ENCODE results near the gene IFIT5. TPM values are rescaled to one million over a fixed set of nuclear protein-coding genes. Genes with fewer than 3 reads are reported as not detected.

The IFIT5 gene
- total RNA-seq, 5 donors from 2014 or later (not counting 1 experiment from before 2014, with no cell fraction given): 12.6 to 20.3 (median 18.5) TPM

- Histone ChIP-seq H3K4me3 (ENCODE audit: control insufficient read depth in 1 of 2, extremely low read depth in 1 of 2, low read length in 1 of 2) (no peak overlapping the region), H3K27ac (ENCODE audit: low read length) (no peak overlapping the region), H3K9me3 (no peaks in the 10 kb centered on the region), H3K36me3 (ENCODE audit: control insufficient read depth in 2 of 2, extremely low read depth in 1 of 2, insufficient read depth in 1 of 2, low read length in 1 of 2) (peaks cover 0 to 18% of the 10 kb centered on the region in 2 donors), H3K4me1 (ENCODE audit: control insufficient read depth in 1 of 2, extremely low read depth in 1 of 2, insufficient read depth in 2 of 2, low read length in 2 of 2) (peaks cover 6 to 27% of the 10 kb centered on the region in 2 experiments), H3K27me3 (replicated peaks in 1 of 2; ENCODE audit: control insufficient read depth in 2 of 2, extremely low read depth in 1 of 2, insufficient read depth in 2 of 2, low read length in 1 of 2) (no peaks in the 10 kb centered on the region)
- Mint-ChIP-seq H3K27me3 (no peaks in the 10 kb centered on the region), H3K4me3 (peak overlapping the region; percentile 17 to 49 (median 34)), H3K27ac (peak overlapping the region; percentile 74 to 80), H3K36me3 (peaks cover 39% of the 10 kb centered on the region), H3K9me3 (no peaks in the 10 kb centered on the region), H3K4me1 (peaks cover 43 to 64% (median 53%) of the 10 kb centered on the region in 3 donors)
- WGBS (ENCODE audit: insufficient coverage): no CpG with 5 or more reads among the region's 3 CpGs
- DNase-seq: peak in 14 of 35 experiments; percentile 5 to 65 (median 21)
- ChIA-PET CTCF (interaction anchor here (0.7 to 1.6 kb wide), 8 partner anchors 9 to 168 kb away, joined by 3 to 9 read pairs (median 4); partner anchors contain the start of genes IFIT2 (in 1 of the 2) and LIPA (in 1 of the 2)), POLR2A (interaction anchor here (0.7 to 1.1 kb wide), 2 partner anchors 84 to 88 kb away, joined by 4 read pairs; no protein-coding TSS in a partner anchor)
- peak in 1 of 4 experiments; percentile 37 for ATAC-seq (replicated peaks in 1 of 4)
These were observed 5.2 kb downstream of the IFIT5 start for GRCh38 chr10:89419548-89419947.

- H3K27ac Mint-ChIP-seq: peak overlapping the region; percentile 66 to 69
- POLR2A ChIA-PET: no interaction called here
- no peak overlapping the region for H3K27ac ChIP-seq (ENCODE audit: low read length)
These were observed 6.7 kb downstream of the IFIT5 start for GRCh38 chr10:89421018-89421476.

GRCh38 chr10:89425000-89425399, 10.6 kb downstream of the IFIT5 start:
- no peak overlapping the region for H3K27ac Mint-ChIP-seq
- CTCF ChIA-PET: no interaction called here
- H3K36me3 ChIP-seq (ENCODE audit: control insufficient read depth in 2 of 2, extremely low read depth in 1 of 2, insufficient read depth in 1 of 2, low read length in 1 of 2): peaks cover 0 to 5% of the 10 kb centered on the region in 2 donors
- no peaks in the 10 kb centered on the region for H3K27me3 Mint-ChIP-seq
- peaks cover 18% of the 10 kb centered on the region for H3K36me3 Mint-ChIP-seq
- peaks cover 7 to 23% (median 15%) of the 10 kb centered on the region in 3 donors for H3K4me1 Mint-ChIP-seq
- H3K4me3 Mint-ChIP-seq: no peak overlapping the region
- no peaks in the 10 kb centered on the region for H3K9me3 ChIP-seq
- H3K27ac ChIP-seq (ENCODE audit: low read length): no peak overlapping the region
- H3K9me3 Mint-ChIP-seq: no peaks in the 10 kb centered on the region
- no CpG with 5 or more reads among the region's 5 CpGs for WGBS (ENCODE audit: insufficient coverage)
- H3K27me3 ChIP-seq (replicated peaks in 1 of 2; ENCODE audit: control insufficient read depth in 2 of 2, extremely low read depth in 1 of 2, insufficient read depth in 2 of 2, low read length in 1 of 2): no peaks in the 10 kb centered on the region
- H3K4me1 ChIP-seq (ENCODE audit: control insufficient read depth in 1 of 2, extremely low read depth in 1 of 2, insufficient read depth in 2 of 2, low read length in 2 of 2): no peaks in the 10 kb centered on the region
- DNase-seq: no peak
- no peak overlapping the region for H3K4me3 ChIP-seq (ENCODE audit: control insufficient read depth in 1 of 2, extremely low read depth in 1 of 2, low read length in 1 of 2)
- ATAC-seq (replicated peaks in 1 of 4): no peak
- POLR2A ChIA-PET: no interaction called here

More at GRCh38 chr10:89421018-89421476, 6.7 kb downstream of the IFIT5 start:
- ATAC-seq (replicated peaks in 1 of 4): no peak
- H3K4me3 Mint-ChIP-seq: no peak overlapping the region
- 100% methylated on average over 2 of the region's 2 CpGs for WGBS (ENCODE audit: insufficient coverage)
- H3K27me3 ChIP-seq (replicated peaks in 1 of 2; ENCODE audit: control insufficient read depth in 2 of 2, extremely low read depth in 1 of 2, insufficient read depth in 2 of 2, low read length in 1 of 2): no peaks in the 10 kb centered on the region
- no peak for DNase-seq
- no peaks in the 10 kb centered on the region for H3K9me3 ChIP-seq
- H3K4me1 Mint-ChIP-seq: peaks cover 34 to 55% (median 44%) of the 10 kb centered on the region in 3 donors
- H3K27me3 Mint-ChIP-seq: no peaks in the 10 kb centered on the region
- H3K36me3 ChIP-seq (ENCODE audit: control insufficient read depth in 2 of 2, extremely low read depth in 1 of 2, insufficient read depth in 1 of 2, low read length in 1 of 2): peaks cover 0 to 18% of the 10 kb centered on the region in 2 donors
- no peaks in the 10 kb centered on the region for H3K9me3 Mint-ChIP-seq
- CTCF ChIA-PET: interaction anchor here in 1 of 2 donors (1.1 kb wide), 1 partner anchor 29 kb away, joined by 4 read pairs; the partner anchor contains the start of gene IFIT1
- no peak overlapping the region for H3K4me3 ChIP-seq (ENCODE audit: control insufficient read depth in 1 of 2, extremely low read depth in 1 of 2, low read length in 1 of 2)
- peaks cover 37% of the 10 kb centered on the region for H3K36me3 Mint-ChIP-seq
- H3K4me1 ChIP-seq (ENCODE audit: control insufficient read depth in 1 of 2, extremely low read depth in 1 of 2, insufficient read depth in 2 of 2, low read length in 2 of 2): peaks cover 4 to 17% of the 10 kb centered on the region in 2 experiments

- DNase-seq (peak in 1 of 35 experiments; percentile 61), ATAC-seq (replicated peaks in 1 of 4) (peak; percentile 52 to 66 (median 60))
- no peaks in the 10 kb centered on the region for H3K27me3 ChIP-seq (replicated peaks in 1 of 2; ENCODE audit: control insufficient read depth in 2 of 2, extremely low read depth in 1 of 2, insufficient read depth in 2 of 2, low read length in 1 of 2)
- no peaks in the 10 kb centered on the region for H3K9me3 ChIP-seq
- H3K4me3 Mint-ChIP-seq: no peak overlapping the region
- no peaks in the 10 kb centered on the region for H3K36me3 ChIP-seq (ENCODE audit: control insufficient read depth in 2 of 2, extremely low read depth in 1 of 2, insufficient read depth in 1 of 2, low read length in 1 of 2)
- no peaks in the 10 kb centered on the region for H3K4me1 ChIP-seq (ENCODE audit: control insufficient read depth in 1 of 2, extremely low read depth in 1 of 2, insufficient read depth in 2 of 2, low read length in 2 of 2)
- no peak overlapping the region for H3K4me3 ChIP-seq (ENCODE audit: control insufficient read depth in 1 of 2, extremely low read depth in 1 of 2, low read length in 1 of 2)
- peaks cover 6% of the 10 kb centered on the region for H3K36me3 Mint-ChIP-seq
- POLR2A ChIA-PET: no interaction called here
- CTCF ChIA-PET: no interaction called here
- no peak overlapping the region for H3K27ac ChIP-seq (ENCODE audit: low read length)
- no peak overlapping the region for H3K27ac Mint-ChIP-seq
- peaks cover 0 to 11% (median 2%) of the 10 kb centered on the region in 3 donors for H3K4me1 Mint-ChIP-seq
- no peaks in the 10 kb centered on the region for H3K9me3 Mint-ChIP-seq
- H3K27me3 Mint-ChIP-seq: no peaks in the 10 kb centered on the region
- WGBS (ENCODE audit: insufficient coverage): 97% methylated on average over 3 of the region's 5 CpGs
These were observed 12.0 kb downstream of the IFIT5 start for GRCh38 chr10:89426230-89426868.

GRCh38 chr10:89427629-89428028, 13.3 kb downstream of the IFIT5 start:
- Mint-ChIP-seq H3K27me3 (no peaks in the 10 kb centered on the region), H3K27ac (no peak overlapping the region), H3K9me3 (no peaks in the 10 kb centered on the region), H3K4me1 (peaks cover 0 to 7% (median 0%) of the 10 kb centered on the region in 3 donors), H3K4me3 (no peak overlapping the region), H3K36me3 (no peaks in the 10 kb centered on the region)
- Histone ChIP-seq H3K27me3 (replicated peaks in 1 of 2; ENCODE audit: control insufficient read depth in 2 of 2, extremely low read depth in 1 of 2, insufficient read depth in 2 of 2, low read length in 1 of 2) (no peaks in the 10 kb centered on the region), H3K27ac (ENCODE audit: low read length) (no peak overlapping the region), H3K9me3 (no peaks in the 10 kb centered on the region), H3K4me3 (ENCODE audit: control insufficient read depth in 1 of 2, extremely low read depth in 1 of 2, low read length in 1 of 2) (no peak overlapping the region), H3K4me1 (ENCODE audit: control insufficient read depth in 1 of 2, extremely low read depth in 1 of 2, insufficient read depth in 2 of 2, low read length in 2 of 2) (no peaks in the 10 kb centered on the region), H3K36me3 (ENCODE audit: control insufficient read depth in 2 of 2, extremely low read depth in 1 of 2, insufficient read depth in 1 of 2, low read length in 1 of 2) (no peaks in the 10 kb centered on the region)
- ATAC-seq (replicated peaks in 1 of 4) (no peak), DNase-seq (no peak)
- no CpG with 5 or more reads among the region's 4 CpGs for WGBS (ENCODE audit: insufficient coverage)
- CTCF ChIA-PET: interaction anchor here (0.6 to 1.2 kb wide), 3 partner anchors 8 to 221 kb away, joined by 3 read pairs; partner anchors contain the start of genes CH25H (in 1 of the 2) and IFIT5 (in 1 of the 2)
- POLR2A ChIA-PET: interaction anchor here in 1 of 2 donors (0.6 to 1.1 kb wide), 2 partner anchors 14 to 152 kb away, joined by 3 read pairs; no protein-coding TSS in a partner anchor

GRCh38 chr10:89428877-89429276, 14.5 kb downstream of the IFIT5 start:
- no CpG with 5 or more reads among the region's 1 CpG for WGBS (ENCODE audit: insufficient coverage)
- no peaks in the 10 kb centered on the region for H3K4me1 ChIP-seq (ENCODE audit: control insufficient read depth in 1 of 2, extremely low read depth in 1 of 2, insufficient read depth in 2 of 2, low read length in 2 of 2)
- no peak overlapping the region for H3K4me3 ChIP-seq (ENCODE audit: control insufficient read depth in 1 of 2, extremely low read depth in 1 of 2, low read length in 1 of 2)
- POLR2A ChIA-PET: interaction anchor here in 1 of 2 donors (0.6 kb wide), 1 partner anchor 73 kb away, joined by 7 read pairs; no protein-coding TSS in a partner anchor
- H3K27me3 Mint-ChIP-seq: no peaks in the 10 kb centered on the region
- no peak overlapping the region for H3K27ac Mint-ChIP-seq
- no peak overlapping the region for H3K27ac ChIP-seq (ENCODE audit: low read length)
- no peak for DNase-seq
- no peaks in the 10 kb centered on the region for H3K9me3 ChIP-seq
- no peak overlapping the region for H3K4me3 Mint-ChIP-seq
- no peaks in the 10 kb centered on the region for H3K9me3 Mint-ChIP-seq
- no peaks in the 10 kb centered on the region for H3K36me3 ChIP-seq (ENCODE audit: control insufficient read depth in 2 of 2, extremely low read depth in 1 of 2, insufficient read depth in 1 of 2, low read length in 1 of 2)
- CTCF ChIA-PET: interaction anchor here (0.6 to 1.2 kb wide), 3 partner anchors 10 kb away, joined by 3 read pairs; no protein-coding TSS in a partner anchor
- no peaks in the 10 kb centered on the region for H3K36me3 Mint-ChIP-seq
- ATAC-seq (replicated peaks in 1 of 4): no peak
- no peaks in the 10 kb centered on the region for H3K4me1 Mint-ChIP-seq
- no peaks in the 10 kb centered on the region for H3K27me3 ChIP-seq (replicated peaks in 1 of 2; ENCODE audit: control insufficient read depth in 2 of 2, extremely low read depth in 1 of 2, insufficient read depth in 2 of 2, low read length in 1 of 2)
